NT2/D1 (cell line): ENCODE measurements around the gene ITGB5.

ENCODE experiments used
- SUZ12 ChIP-seq: IDR thresholded peaks from 2 replicates; pipeline ENCODE4 v1.6.1; 2011; ENCODE audit not compliant: insufficient read length, insufficient read depth; ENCODE audit errors: extremely low read depth
- YY1 ChIP-seq: IDR thresholded peaks from 2 replicates; pipeline ENCODE4 v1.6.1; 2011; ENCODE audit not compliant: insufficient read length, insufficient read depth
- ZNF274 ChIP-seq: IDR thresholded peaks from 2 replicates; pipeline ENCODE4 v1.6.1; 2011; ENCODE audit warnings: mild to moderate bottlenecking, low read depth, low read length

- TF ChIP-seq SUZ12 (no peak), YY1 (no peak), ZNF274 (no peak)
Measured at GRCh38 chr3:124763644-124764358, 123.4 kb downstream of the ITGB5 start.
